HEK293 (cell line): ENCODE data around the gene CHST12.
A peak's percentile ranks its signal among the peaks of the same experiment; 100 is the strongest.

Experiments
- CTCF ChIA-PET: fragments of 350-600 bp; formaldehyde crosslinking; extraction: SDS; loops from one replicate; lab custom pipeline; 2021; ENCODE audit warnings: antibody characterized with exemption; lab: Yijun Ruan, JAX
- POLR2A ChIA-PET: fragments of 300-600 bp; formaldehyde crosslinking; extraction: SDS; loops from one replicate; lab custom pipeline; 2020; ENCODE audit warnings: antibody characterized with exemption, inconsistent platforms; lab: Yijun Ruan, JAX
- H3K27ac ChIP-seq: fragments of 200-500 bp; sonication (Bioruptor generic); 2 replicates; pipeline ENCODE4 v1.5.1; 2014; ENCODE audit warnings: low read depth, low read length, control low read depth, inconsistent platforms; ENCODE audit errors: extremely low read depth
- H3K36me3 ChIP-seq, 2 experiments: fragments of 200-500 bp in 1 of 2; sonication (Bioruptor generic) in 1 of 2; 1 replicate in 1 of 2; 2 replicates in 1 of 2; pipeline ENCODE4 v1.5.1; 2014 to 2017; ENCODE audit warnings: inconsistent platforms in 2 of 2, low read length in 2 of 2; ENCODE audit not compliant: control insufficient read depth in 2 of 2, insufficient read depth in 1 of 2
- H3K4me1 ChIP-seq: fragments of 200-500 bp; sonication (Bioruptor generic); 2 replicates; pipeline ENCODE4 v1.5.1; 2014; ENCODE audit warnings: mild to moderate bottlenecking, low read length, inconsistent platforms; ENCODE audit not compliant: control insufficient read depth, insufficient read depth
- H3K4me3 ChIP-seq: 2 replicates; pipeline ENCODE4 v1.5.1; 2011; ENCODE audit warnings: low read depth, mild to moderate bottlenecking, control low read depth, low read length, moderate library complexity
- H3K9me3 ChIP-seq: fragments of 200-500 bp; sonication (Bioruptor generic); 2 replicates; pipeline ENCODE4 v1.5.1; 2014; ENCODE audit warnings: low read depth, low read length, inconsistent platforms; ENCODE audit not compliant: control insufficient read depth, insufficient read depth
- EGR2 ChIP-seq: fragments of 450-650 bp; formaldehyde crosslinking; IDR thresholded peaks from 2 replicates; pipeline ENCODE4 v1.5.1; 2016; ENCODE audit warnings: low read depth, missing biosample characterization, missing genetic modification characterization
- KLF9 ChIP-seq: fragments of 450-650 bp; formaldehyde crosslinking; IDR thresholded peaks from 2 replicates; pipeline ENCODE4 v1.5.1; 2016; ENCODE audit warnings: missing biosample characterization, missing genetic modification characterization, low read depth
- MZF1 ChIP-seq: fragments of 450-650 bp; formaldehyde crosslinking; IDR thresholded peaks from 2 replicates; pipeline ENCODE4 v1.5.1; 2017; ENCODE audit warnings: missing biosample characterization, missing genetic modification characterization, borderline replicate concordance
- OSR2 ChIP-seq: fragments of 450-650 bp; formaldehyde crosslinking; IDR thresholded peaks from 2 replicates; pipeline ENCODE4 v1.5.1; 2016; ENCODE audit warnings: missing biosample characterization, missing genetic modification characterization
- SETDB1 ChIP-seq: IDR thresholded peaks from one replicate; pipeline ENCODE4 v1.6.1; 2017; ENCODE audit warnings: mild to moderate bottlenecking, low read length, moderate library complexity, mixed read lengths; ENCODE audit not compliant: insufficient read length
- YY1 ChIP-seq: fragments of 450-650 bp; formaldehyde crosslinking; IDR thresholded peaks from 2 replicates; pipeline ENCODE4 v1.5.1; 2018; ENCODE audit warnings: missing biosample characterization, missing genetic modification characterization
- ZBTB21 ChIP-seq: fragments of 450-650 bp; formaldehyde crosslinking; IDR thresholded peaks from 2 replicates; pipeline ENCODE4 v1.5.1; 2017; ENCODE audit warnings: missing biosample characterization, missing genetic modification characterization
- ZFHX2 ChIP-seq: fragments of 450-650 bp; formaldehyde crosslinking; conservative IDR thresholded peaks from 2 replicates; pipeline ENCODE4 v1.5.1; 2016; ENCODE audit warnings: missing biosample characterization, missing genetic modification characterization
- ZFP69B ChIP-seq: fragments of 450-650 bp; formaldehyde crosslinking; IDR thresholded peaks from 2 replicates; pipeline ENCODE4 v1.5.1; 2016; ENCODE audit warnings: missing biosample characterization, missing genetic modification characterization
- ZNF184 ChIP-seq: fragments of 450-650 bp; IDR thresholded peaks from 2 replicates; pipeline ENCODE4 v1.5.1; 2018; ENCODE audit warnings: missing biosample characterization, mild to moderate bottlenecking, missing genetic modification characterization
- ZNF302 ChIP-seq: fragments of 450-650 bp; formaldehyde crosslinking; IDR thresholded peaks from 2 replicates; pipeline ENCODE4 v1.5.1; 2016; ENCODE audit warnings: missing biosample characterization, missing genetic modification characterization, low read depth
- ZNF354C ChIP-seq: fragments of 450-650 bp; formaldehyde crosslinking; IDR thresholded peaks from 2 replicates; pipeline ENCODE4 v1.5.1; 2016; ENCODE audit warnings: missing biosample characterization, missing genetic modification characterization, low read depth, borderline replicate concordance
- ZNF423 ChIP-seq: fragments of 450-650 bp; formaldehyde crosslinking; IDR thresholded peaks from 2 replicates; pipeline ENCODE4 v1.5.1; 2016; ENCODE audit warnings: missing biosample characterization, missing genetic modification characterization
- ZNF510 ChIP-seq: fragments of 450-650 bp; formaldehyde crosslinking; IDR thresholded peaks from 2 replicates; pipeline ENCODE4 v1.5.1; 2018; ENCODE audit warnings: mild to moderate bottlenecking, missing genetic modification characterization, missing biosample characterization; ENCODE audit not compliant: insufficient replicate concordance
- ZNF555 ChIP-seq: fragments of 450-650 bp; formaldehyde crosslinking; conservative IDR thresholded peaks from 2 replicates; pipeline ENCODE4 v1.5.1; 2017; ENCODE audit warnings: missing biosample characterization, mild to moderate bottlenecking, missing genetic modification characterization, inconsistent platforms
- ZNF600 ChIP-seq: fragments of 450-650 bp; formaldehyde crosslinking; IDR thresholded peaks from 2 replicates; pipeline ENCODE4 v1.5.1; 2016; ENCODE audit warnings: missing biosample characterization, missing genetic modification characterization
- TF ChIP-seq, protein P1 (sequence below): fragments of 450-650 bp; formaldehyde crosslinking; IDR thresholded peaks from 2 replicates; pipeline ENCODE4 v1.5.1; 2016; ENCODE audit warnings: missing biosample characterization, missing genetic modification characterization, borderline replicate concordance
- TF ChIP-seq, protein P2 (sequence below): fragments of 450-650 bp; formaldehyde crosslinking; optimal IDR thresholded peaks from 2 replicates; pipeline ENCODE3; 2016; ENCODE audit warnings: missing biosample characterization, mild to moderate bottlenecking, missing genetic modification characterization
- TF ChIP-seq, protein P3 (sequence below): fragments of 450-650 bp; formaldehyde crosslinking; IDR thresholded peaks from 2 replicates; pipeline ENCODE4 v1.5.1; 2017; ENCODE audit warnings: missing biosample characterization, missing genetic modification characterization

The CHST12 gene

DNA sequence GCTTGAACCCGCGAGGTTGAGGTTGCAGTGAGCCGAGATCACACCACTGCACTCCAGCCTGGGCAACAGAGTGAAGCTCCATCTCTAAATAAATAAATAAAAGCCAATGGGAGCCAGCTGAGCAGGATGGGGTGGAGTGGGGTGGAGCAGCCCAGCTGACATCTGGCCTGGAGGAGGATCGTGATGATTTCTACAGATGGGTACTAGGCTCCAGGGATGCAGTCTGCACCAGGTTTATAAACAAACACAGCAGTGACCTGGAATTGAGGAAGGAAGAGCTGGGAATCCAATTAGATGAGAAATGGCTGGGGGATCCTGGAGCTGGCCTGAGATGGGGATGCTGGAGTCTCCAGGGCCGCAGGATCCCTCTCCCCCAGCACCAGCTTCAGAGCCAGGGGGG is 80.1 kb downstream of the CHST12 start:
- Histone ChIP-seq H3K4me1 (no peaks in the 10 kb centered on the region), H3K27ac (no peak overlapping the region), H3K36me3 (no peaks in the 10 kb centered on the region), H3K9me3 (no peaks in the 10 kb centered on the region), H3K4me3 (no peak overlapping the region)
- ChIA-PET POLR2A (no interaction called here), CTCF (interaction anchor here (0.6 to 1.4 kb wide), 9 partner anchors 10 to 1276 kb away, joined by 3 to 10 read pairs (median 3); no protein-coding TSS in a partner anchor)
- TF ChIP-seq KLF9 (tag by site-specific recombination) = no peak
- no peak for TF ChIP-seq ZNF555 (tag by site-specific recombination)
- no peak for TF ChIP-seq ZNF510 (tag by site-specific recombination)
- TF ChIP-seq ZNF302 (tag by site-specific recombination) = no peak
- no peak for TF ChIP-seq ZNF423 (tag by site-specific recombination)
- no peak for TF ChIP-seq MZF1 (tag by site-specific recombination)
- TF ChIP-seq OSR2 = no peak
- TF ChIP-seq SETDB1 = no peak
- TF ChIP-seq ZBTB21 (tag by site-specific recombination) = no peak
- TF ChIP-seq ZFP69B (tag by site-specific recombination) = no peak
- TF ChIP-seq, protein P1, sequence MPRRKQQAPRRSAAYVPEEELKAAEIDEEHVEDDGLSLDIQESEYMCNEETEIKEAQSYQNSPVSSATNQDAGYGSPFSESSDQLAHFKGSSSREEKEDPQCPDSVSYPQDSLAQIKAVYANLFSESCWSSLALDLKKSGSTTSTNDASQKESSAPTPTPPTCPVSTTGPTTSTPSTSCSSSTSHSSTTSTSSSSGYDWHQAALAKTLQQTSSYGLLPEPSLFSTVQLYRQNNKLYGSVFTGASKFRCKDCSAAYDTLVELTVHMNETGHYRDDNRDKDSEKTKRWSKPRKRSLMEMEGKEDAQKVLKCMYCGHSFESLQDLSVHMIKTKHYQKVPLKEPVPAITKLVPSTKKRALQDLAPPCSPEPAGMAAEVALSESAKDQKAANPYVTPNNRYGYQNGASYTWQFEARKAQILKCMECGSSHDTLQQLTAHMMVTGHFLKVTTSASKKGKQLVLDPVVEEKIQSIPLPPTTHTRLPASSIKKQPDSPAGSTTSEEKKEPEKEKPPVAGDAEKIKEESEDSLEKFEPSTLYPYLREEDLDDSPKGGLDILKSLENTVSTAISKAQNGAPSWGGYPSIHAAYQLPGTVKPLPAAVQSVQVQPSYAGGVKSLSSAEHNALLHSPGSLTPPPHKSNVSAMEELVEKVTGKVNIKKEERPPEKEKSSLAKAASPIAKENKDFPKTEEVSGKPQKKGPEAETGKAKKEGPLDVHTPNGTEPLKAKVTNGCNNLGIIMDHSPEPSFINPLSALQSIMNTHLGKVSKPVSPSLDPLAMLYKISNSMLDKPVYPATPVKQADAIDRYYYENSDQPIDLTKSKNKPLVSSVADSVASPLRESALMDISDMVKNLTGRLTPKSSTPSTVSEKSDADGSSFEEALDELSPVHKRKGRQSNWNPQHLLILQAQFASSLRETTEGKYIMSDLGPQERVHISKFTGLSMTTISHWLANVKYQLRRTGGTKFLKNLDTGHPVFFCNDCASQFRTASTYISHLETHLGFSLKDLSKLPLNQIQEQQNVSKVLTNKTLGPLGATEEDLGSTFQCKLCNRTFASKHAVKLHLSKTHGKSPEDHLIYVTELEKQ (tag by site-specific recombination) = no peak
- TF ChIP-seq ZNF184 (tag by site-specific recombination) = no peak

DNA sequence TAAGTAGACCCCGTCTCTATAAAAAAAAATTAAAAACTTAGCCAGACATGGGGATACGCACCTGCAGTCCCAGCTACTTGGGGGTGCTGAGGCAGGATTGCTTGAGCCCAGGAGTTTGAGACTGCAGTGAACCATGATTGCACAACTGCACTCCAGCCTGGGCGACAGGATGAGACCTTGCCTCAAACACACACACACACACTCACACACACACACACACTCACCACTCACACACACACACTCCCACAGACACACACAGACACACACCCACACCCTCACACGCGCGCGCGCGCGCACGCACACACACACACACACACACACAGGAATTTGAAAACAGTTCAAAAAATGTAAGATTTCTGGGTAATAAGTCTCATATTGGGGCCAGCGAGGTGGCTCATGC is 81.5 kb downstream of the CHST12 start:
- H3K9me3 ChIP-seq = no peaks in the 10 kb centered on the region
- ChIA-PET POLR2A (no interaction called here), CTCF (no interaction called here)
- peak; percentile 55 for TF ChIP-seq EGR2 (tag by site-specific recombination)
- TF ChIP-seq YY1 (tag by site-specific recombination) = no peak
- TF ChIP-seq, protein P2, sequence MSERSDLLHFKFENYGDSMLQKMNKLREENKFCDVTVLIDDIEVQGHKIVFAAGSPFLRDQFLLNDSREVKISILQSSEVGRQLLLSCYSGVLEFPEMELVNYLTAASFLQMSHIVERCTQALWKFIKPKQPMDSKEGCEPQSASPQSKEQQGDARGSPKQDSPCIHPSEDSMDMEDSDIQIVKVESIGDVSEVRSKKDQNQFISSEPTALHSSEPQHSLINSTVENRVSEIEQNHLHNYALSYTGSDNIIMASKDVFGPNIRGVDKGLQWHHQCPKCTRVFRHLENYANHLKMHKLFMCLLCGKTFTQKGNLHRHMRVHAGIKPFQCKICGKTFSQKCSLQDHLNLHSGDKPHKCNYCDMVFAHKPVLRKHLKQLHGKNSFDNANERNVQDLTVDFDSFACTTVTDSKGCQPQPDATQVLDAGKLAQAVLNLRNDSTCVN = no peak
- TF ChIP-seq, protein P3, sequence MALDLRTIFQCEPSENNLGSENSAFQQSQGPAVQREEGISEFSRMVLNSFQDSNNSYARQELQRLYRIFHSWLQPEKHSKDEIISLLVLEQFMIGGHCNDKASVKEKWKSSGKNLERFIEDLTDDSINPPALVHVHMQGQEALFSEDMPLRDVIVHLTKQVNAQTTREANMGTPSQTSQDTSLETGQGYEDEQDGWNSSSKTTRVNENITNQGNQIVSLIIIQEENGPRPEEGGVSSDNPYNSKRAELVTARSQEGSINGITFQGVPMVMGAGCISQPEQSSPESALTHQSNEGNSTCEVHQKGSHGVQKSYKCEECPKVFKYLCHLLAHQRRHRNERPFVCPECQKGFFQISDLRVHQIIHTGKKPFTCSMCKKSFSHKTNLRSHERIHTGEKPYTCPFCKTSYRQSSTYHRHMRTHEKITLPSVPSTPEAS = peak; percentile 80
- TF ChIP-seq ZNF354C (tag by site-specific recombination) = no peak
- peak; percentile 54 for TF ChIP-seq ZFHX2
- no peak for TF ChIP-seq ZNF600 (tag by site-specific recombination)
- H3K36me3 ChIP-seq = no peaks in the 10 kb centered on the region
- no peak overlapping the region for H3K4me3 ChIP-seq
- H3K4me1 ChIP-seq = no peaks in the 10 kb centered on the region
- H3K27ac ChIP-seq = no peak overlapping the region
